ENCODE results near the gene HSPE1. TPM values are rescaled to one million over a fixed set of nuclear protein-coding genes. Genes with fewer than 3 reads are reported as not detected.

Gene HSPE1
- total RNA-seq, 1 donor: 23.5 TPM

DNA sequence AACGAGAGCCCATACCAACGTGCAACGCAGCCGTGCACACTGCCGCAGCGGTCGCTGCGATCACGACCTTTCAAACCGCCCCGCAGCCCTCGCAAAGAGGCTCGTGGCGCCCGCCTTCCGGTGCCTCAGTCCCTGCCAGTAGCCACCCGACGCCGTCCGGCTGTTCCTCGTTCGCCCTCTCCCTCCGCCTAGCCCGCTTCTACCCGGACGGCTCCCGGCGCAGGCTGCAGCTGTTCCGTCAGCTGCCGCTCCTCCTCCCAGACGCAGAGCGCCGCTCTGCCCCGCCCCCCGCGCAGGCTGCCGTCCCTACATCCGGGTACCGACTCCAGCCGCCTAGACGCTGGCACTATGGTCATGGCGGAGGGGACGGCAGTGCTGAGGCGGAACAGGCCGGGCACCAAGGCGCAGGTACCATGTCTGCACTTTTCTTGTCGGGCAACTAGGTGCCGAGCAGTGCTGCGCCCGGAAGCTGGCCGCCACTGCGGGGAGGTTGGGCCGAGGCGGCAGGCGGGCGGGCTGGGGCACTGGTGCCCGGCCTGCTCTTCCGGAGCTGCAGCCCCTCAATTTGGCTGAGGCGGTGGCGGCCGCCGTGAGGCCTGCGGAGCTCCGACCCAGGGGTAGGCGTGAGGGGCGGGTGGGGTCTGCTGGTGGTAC lies 15.7 kb downstream of the HSPE1 start, which contains the start of gene MOB4:
Gene MOB4, plus strand, starts transcription at position 328 of the 654 bp plus-strand sequence. Its CDS starts 21 bp downstream, at position 349.
- H3K27ac ChIP-seq (ENCODE audit: low read depth, low read length): peak within 1 kb of the TSS; percentile 79
- H3K4me1 ChIP-seq (ENCODE audit: insufficient read depth, low read length): peaks cover 10% of the 10 kb centered on the region
- H3K4me3 ChIP-seq (ENCODE audit: insufficient read depth, low read length): peak within 1 kb of the TSS; percentile 97
- TF ChIP-seq, protein P1, sequence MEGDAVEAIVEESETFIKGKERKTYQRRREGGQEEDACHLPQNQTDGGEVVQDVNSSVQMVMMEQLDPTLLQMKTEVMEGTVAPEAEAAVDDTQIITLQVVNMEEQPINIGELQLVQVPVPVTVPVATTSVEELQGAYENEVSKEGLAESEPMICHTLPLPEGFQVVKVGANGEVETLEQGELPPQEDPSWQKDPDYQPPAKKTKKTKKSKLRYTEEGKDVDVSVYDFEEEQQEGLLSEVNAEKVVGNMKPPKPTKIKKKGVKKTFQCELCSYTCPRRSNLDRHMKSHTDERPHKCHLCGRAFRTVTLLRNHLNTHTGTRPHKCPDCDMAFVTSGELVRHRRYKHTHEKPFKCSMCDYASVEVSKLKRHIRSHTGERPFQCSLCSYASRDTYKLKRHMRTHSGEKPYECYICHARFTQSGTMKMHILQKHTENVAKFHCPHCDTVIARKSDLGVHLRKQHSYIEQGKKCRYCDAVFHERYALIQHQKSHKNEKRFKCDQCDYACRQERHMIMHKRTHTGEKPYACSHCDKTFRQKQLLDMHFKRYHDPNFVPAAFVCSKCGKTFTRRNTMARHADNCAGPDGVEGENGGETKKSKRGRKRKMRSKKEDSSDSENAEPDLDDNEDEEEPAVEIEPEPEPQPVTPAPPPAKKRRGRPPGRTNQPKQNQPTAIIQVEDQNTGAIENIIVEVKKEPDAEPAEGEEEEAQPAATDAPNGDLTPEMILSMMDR (IDR thresholded peaks at IDR 0.05; ENCODE audit: extremely low read depth, low read depth, low read length): no peak
- peak within 1 kb of the TSS; percentile 91 for H3K4me2 ChIP-seq (ENCODE audit: insufficient read depth, low read length)
- H4K20me1 ChIP-seq (ENCODE audit: insufficient read depth, low read length): peaks cover 19% of the 10 kb centered on the region
- no peaks in the 10 kb centered on the region for H3K27me3 ChIP-seq (ENCODE audit: insufficient read depth, low read length)
- H3K79me2 ChIP-seq (ENCODE audit: insufficient read depth, low read length): peaks cover 53% of the 10 kb centered on the region
- peak within 1 kb of the TSS; percentile 96 for H2AFZ ChIP-seq (ENCODE audit: low read length)
- DNase-seq (ENCODE audit: insufficient read length, low spot score, missing footprints): peak; percentile 95
- H3K36me3 ChIP-seq (ENCODE audit: insufficient read depth, low read length): no peaks in the 10 kb centered on the region
- no peaks in the 10 kb centered on the region for H3K9me3 ChIP-seq (ENCODE audit: low read depth, low read length)

DNA sequence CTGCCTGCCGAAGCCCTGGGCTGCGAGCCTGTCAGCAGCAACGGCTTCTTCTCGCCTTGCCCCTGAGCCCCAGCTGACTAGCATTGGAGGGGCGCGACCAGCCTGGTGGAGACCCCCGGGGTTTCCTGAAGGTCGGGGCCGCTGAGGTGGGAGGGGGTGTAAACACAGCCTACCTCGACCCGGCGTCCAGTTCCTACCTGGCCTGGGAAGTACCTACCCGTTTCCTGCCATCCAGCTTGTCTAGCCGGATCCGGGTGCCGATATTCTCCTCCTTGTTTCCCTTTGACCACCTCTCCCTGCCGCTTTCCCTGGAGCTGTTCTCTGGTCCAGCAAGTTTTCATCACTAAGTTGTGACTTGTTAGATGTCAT lies 16.2 kb downstream of the HSPE1 start:
- TF ChIP-seq, protein P1 (IDR thresholded peaks at IDR 0.05; ENCODE audit: extremely low read depth, low read depth, low read length): no peak

DNA sequence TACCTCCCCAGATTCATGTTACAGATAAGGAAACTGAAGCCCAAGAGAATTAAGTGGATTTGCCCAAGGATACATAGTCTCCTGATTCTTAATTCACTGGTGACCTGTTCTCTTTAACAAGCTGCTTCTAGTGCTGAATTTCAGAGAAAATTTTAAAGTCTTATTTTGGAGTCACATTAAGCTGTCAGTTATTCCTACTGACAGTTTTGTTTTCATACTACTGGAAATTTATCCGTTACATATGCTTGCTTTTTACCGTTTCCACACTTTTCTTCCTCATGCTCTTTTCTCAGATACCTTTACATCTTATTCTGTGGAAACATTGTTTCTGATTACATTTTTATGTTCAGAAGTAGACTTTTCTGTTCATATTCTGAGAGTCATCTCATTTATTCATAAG lies 17.0 kb downstream of the HSPE1 start:
- no peak overlapping the region for H2AFZ ChIP-seq (ENCODE audit: low read length)
- TF ChIP-seq, protein P1 (IDR thresholded peaks at IDR 0.05; ENCODE audit: extremely low read depth, low read depth, low read length): no peak
- no peaks in the 10 kb centered on the region for H3K36me3 ChIP-seq (ENCODE audit: insufficient read depth, low read length)
- H3K27ac ChIP-seq (ENCODE audit: low read depth, low read length): peak overlapping the region; percentile 79
- H3K4me1 ChIP-seq (ENCODE audit: insufficient read depth, low read length): peaks cover 10% of the 10 kb centered on the region
- peak overlapping the region; percentile 97 for H3K4me3 ChIP-seq (ENCODE audit: insufficient read depth, low read length)
- H4K20me1 ChIP-seq (ENCODE audit: insufficient read depth, low read length): peaks cover 19% of the 10 kb centered on the region
- peak; percentile 25 for DNase-seq (ENCODE audit: insufficient read length, low spot score, missing footprints)
- H3K9me3 ChIP-seq (ENCODE audit: low read depth, low read length): no peaks in the 10 kb centered on the region
- no peaks in the 10 kb centered on the region for H3K27me3 ChIP-seq (ENCODE audit: insufficient read depth, low read length)
- peak overlapping the region; percentile 91 for H3K4me2 ChIP-seq (ENCODE audit: insufficient read depth, low read length)
- peaks cover 66% of the 10 kb centered on the region for H3K79me2 ChIP-seq (ENCODE audit: insufficient read depth, low read length)

More for the DNA sequence above, 16.2 kb downstream of the HSPE1 start:
- peak; percentile 77 for DNase-seq (ENCODE audit: insufficient read length, low spot score, missing footprints)
- H4K20me1 ChIP-seq (ENCODE audit: insufficient read depth, low read length): peaks cover 19% of the 10 kb centered on the region
- peaks cover 10% of the 10 kb centered on the region for H3K4me1 ChIP-seq (ENCODE audit: insufficient read depth, low read length)
- H3K36me3 ChIP-seq (ENCODE audit: insufficient read depth, low read length): no peaks in the 10 kb centered on the region
- H3K79me2 ChIP-seq (ENCODE audit: insufficient read depth, low read length): peaks cover 59% of the 10 kb centered on the region
- no peaks in the 10 kb centered on the region for H3K9me3 ChIP-seq (ENCODE audit: low read depth, low read length)
- peak overlapping the region; percentile 79 for H3K27ac ChIP-seq (ENCODE audit: low read depth, low read length)
- H3K27me3 ChIP-seq (ENCODE audit: insufficient read depth, low read length): no peaks in the 10 kb centered on the region
- peak overlapping the region; percentile 97 for H3K4me3 ChIP-seq (ENCODE audit: insufficient read depth, low read length)
- peak overlapping the region; percentile 91 for H3K4me2 ChIP-seq (ENCODE audit: insufficient read depth, low read length)
- peak overlapping the region; percentile 96 for H2AFZ ChIP-seq (ENCODE audit: low read length)

DNA sequence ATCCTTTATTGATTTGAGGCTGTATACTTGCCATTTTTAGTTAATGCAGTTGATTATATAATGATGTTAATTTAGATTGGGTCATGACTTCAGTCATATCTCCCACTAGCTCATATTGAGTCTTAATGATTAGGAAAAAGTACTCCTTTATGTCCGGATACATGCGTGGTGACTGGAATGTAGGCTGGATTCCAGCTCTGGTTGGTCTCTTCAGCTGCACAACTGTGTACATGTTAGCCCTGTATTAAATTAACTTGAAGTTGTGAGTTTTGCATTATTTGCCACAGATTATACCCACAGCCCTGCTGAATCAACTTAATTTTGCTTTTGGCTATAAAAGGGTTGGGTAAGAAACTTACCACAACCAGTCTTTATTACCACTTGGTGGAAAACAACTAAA lies 38.2 kb downstream of the HSPE1 start:
- Histone ChIP-seq H3K4me3 (ENCODE audit: insufficient read depth, low read length) (no peak overlapping the region), H3K4me2 (ENCODE audit: insufficient read depth, low read length) (no peak overlapping the region), H4K20me1 (ENCODE audit: insufficient read depth, low read length) (peaks cover 14% of the 10 kb centered on the region), H2AFZ (ENCODE audit: low read length) (no peak overlapping the region), H3K4me1 (ENCODE audit: insufficient read depth, low read length) (peaks cover 5% of the 10 kb centered on the region), H3K27me3 (ENCODE audit: insufficient read depth, low read length) (no peaks in the 10 kb centered on the region), H3K27ac (ENCODE audit: low read depth, low read length) (no peak overlapping the region), H3K36me3 (ENCODE audit: insufficient read depth, low read length) (peaks cover 48% of the 10 kb centered on the region), H3K9me3 (ENCODE audit: low read depth, low read length) (no peaks in the 10 kb centered on the region), H3K79me2 (ENCODE audit: insufficient read depth, low read length) (peaks cover 74% of the 10 kb centered on the region)
- peak; percentile 37 for DNase-seq (ENCODE audit: insufficient read length, low spot score, missing footprints)
- TF ChIP-seq, protein P1 (IDR thresholded peaks at IDR 0.05; ENCODE audit: extremely low read depth, low read depth, low read length): no peak
